ENCODE measurements around the gene IL4R. TPM values are rescaled to one million over a fixed set of nuclear protein-coding genes. Genes with fewer than 3 reads are reported as not detected.
A peak's percentile ranks its signal among the peaks of the same experiment; 100 is the strongest.

The IL4R gene
- total RNA-seq, result 30.1 to 47.7 TPM (median 41.0 TPM) in 3 replicates
- long read RNA-seq, transcript IL4R-202 (11 exons, 3,685 nt), result major isoform, 22 of 70 reads
- long read RNA-seq, transcript IL4R-203 (10 exons, 3,539 nt), result major isoform, 22 of 70 reads
- long read RNA-seq, partial matches to known transcripts, result 2 of 70 reads
- long read RNA-seq, other reads (novel, unspliced or antisense), result 24 of 70 reads

DNA sequence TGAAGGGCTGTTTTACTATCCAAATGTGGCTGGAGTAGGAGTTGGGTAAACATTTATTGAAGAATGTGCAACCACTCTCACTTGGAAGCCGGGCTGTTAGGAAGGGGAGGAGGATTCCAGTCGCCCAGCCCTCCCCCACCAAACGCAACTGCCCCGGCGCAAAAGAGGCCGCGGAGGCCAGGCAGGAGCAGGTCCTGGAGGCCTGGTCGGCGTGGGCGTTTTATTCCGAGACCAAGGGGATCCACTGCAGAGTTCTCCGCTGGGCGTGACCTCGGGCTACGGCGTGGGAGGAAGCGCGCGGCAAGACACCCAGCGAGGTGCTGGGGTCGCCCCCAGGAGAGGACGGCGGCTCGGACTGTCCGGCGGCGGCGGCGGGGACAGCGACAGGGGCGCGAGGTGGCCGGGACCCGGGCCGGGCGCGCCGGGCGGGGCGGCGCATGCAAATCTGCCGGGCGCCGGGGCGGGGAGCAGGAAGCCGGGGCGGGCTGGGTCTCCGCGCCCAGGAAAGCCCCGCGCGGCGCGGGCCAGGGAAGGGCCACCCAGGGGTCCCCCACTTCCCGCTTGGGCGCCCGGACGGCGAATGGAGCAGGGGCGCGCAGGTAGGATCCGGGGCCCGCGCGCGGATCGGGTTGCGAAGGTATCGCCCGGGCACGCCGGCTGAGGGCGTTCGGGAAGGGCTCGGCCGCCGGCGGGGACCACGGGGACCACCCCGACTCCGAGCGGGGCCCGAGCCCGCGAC, at the start of gene IL4R:
IL4R (plus strand) TSS at position 553 of the 739 bp plus-strand sequence. CDS start 26,230 bp downstream, outside the sequence.
- TF ChIP-seq, protein P1, sequence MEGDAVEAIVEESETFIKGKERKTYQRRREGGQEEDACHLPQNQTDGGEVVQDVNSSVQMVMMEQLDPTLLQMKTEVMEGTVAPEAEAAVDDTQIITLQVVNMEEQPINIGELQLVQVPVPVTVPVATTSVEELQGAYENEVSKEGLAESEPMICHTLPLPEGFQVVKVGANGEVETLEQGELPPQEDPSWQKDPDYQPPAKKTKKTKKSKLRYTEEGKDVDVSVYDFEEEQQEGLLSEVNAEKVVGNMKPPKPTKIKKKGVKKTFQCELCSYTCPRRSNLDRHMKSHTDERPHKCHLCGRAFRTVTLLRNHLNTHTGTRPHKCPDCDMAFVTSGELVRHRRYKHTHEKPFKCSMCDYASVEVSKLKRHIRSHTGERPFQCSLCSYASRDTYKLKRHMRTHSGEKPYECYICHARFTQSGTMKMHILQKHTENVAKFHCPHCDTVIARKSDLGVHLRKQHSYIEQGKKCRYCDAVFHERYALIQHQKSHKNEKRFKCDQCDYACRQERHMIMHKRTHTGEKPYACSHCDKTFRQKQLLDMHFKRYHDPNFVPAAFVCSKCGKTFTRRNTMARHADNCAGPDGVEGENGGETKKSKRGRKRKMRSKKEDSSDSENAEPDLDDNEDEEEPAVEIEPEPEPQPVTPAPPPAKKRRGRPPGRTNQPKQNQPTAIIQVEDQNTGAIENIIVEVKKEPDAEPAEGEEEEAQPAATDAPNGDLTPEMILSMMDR (IDR thresholded peaks at IDR 0.05), result peak; percentile 21
- peak within 1 kb of the TSS; percentile 91 for H3K27ac Mint-ChIP-seq (ENCODE audit: unreplicated experiment)
- H3K36me3 Mint-ChIP-seq (ENCODE audit: low read depth), result no peaks in the 10 kb centered on the region
- no peaks in the 10 kb centered on the region for H3K27me3 Mint-ChIP-seq (ENCODE audit: low read depth)
- peaks cover 3% of the 10 kb centered on the region for H3K9me3 Mint-ChIP-seq (ENCODE audit: low read depth)
- DNase-seq (ENCODE audit: low spot score), result peak; percentile 86
- peaks cover 49% of the 10 kb centered on the region for H3K4me1 Mint-ChIP-seq (ENCODE audit: low read depth)
- H3K4me3 Mint-ChIP-seq (ENCODE audit: unreplicated experiment), result peak within 1 kb of the TSS; percentile 87

DNA sequence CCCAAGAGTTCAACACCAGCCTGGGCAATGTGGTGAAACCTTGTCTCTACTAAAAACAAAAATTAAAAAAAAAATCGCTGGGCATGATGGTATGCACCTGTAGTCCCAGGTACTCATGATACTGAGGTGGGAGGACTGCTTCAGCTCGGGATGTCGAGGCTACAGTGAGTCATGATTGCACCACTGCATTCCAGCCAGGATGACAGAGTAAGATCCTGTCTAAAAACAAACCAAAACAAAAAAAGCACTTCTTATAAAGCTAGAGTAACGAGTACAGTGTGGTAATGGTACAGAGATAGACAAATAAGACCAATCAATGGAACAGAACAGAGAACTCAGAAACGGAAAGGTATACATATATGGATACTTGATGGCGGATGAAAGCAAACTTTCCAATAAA, 49.6 kb upstream of the IL4R start:
- DNase-seq (ENCODE audit: low spot score), result no peak
- Mint-ChIP-seq H3K9me3 (ENCODE audit: low read depth) (no peaks in the 10 kb centered on the region), H3K27me3 (ENCODE audit: low read depth) (no peaks in the 10 kb centered on the region), H3K4me3 (ENCODE audit: unreplicated experiment) (no peak overlapping the region), H3K36me3 (ENCODE audit: low read depth) (no peaks in the 10 kb centered on the region), H3K27ac (ENCODE audit: unreplicated experiment) (peak overlapping the region; percentile 60), H3K4me1 (ENCODE audit: low read depth) (peaks cover 11% of the 10 kb centered on the region)
- TF ChIP-seq, protein P1 (IDR thresholded peaks at IDR 0.05), result no peak

DNA sequence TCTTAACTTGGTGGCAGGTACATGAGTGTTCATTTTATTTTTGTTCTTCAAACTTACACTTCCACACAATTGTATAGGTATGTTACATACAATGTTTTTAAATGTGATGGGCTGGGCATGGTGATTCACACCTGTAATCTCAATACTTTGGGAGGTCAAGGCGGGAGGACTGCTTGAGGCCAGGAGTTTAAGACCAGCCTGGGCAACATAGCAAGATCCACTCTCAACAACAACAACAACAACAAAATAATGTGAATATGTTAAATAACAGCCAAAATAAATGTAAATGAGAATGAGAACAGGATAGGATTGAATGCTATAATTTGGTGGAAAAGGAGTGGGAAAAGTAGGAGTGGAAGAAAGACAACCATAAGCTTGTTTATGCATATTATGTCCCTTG, 47.8 kb upstream of the IL4R start:
- H3K36me3 Mint-ChIP-seq (ENCODE audit: low read depth), result no peaks in the 10 kb centered on the region
- no peak overlapping the region for H3K27ac Mint-ChIP-seq (ENCODE audit: unreplicated experiment)
- no peaks in the 10 kb centered on the region for H3K27me3 Mint-ChIP-seq (ENCODE audit: low read depth)
- DNase-seq (ENCODE audit: low spot score), result no peak
- peaks cover 11% of the 10 kb centered on the region for H3K4me1 Mint-ChIP-seq (ENCODE audit: low read depth)
- no peak overlapping the region for H3K4me3 Mint-ChIP-seq (ENCODE audit: unreplicated experiment)
- TF ChIP-seq, protein P1 (IDR thresholded peaks at IDR 0.05), result no peak
- H3K9me3 Mint-ChIP-seq (ENCODE audit: low read depth), result no peaks in the 10 kb centered on the region

DNA sequence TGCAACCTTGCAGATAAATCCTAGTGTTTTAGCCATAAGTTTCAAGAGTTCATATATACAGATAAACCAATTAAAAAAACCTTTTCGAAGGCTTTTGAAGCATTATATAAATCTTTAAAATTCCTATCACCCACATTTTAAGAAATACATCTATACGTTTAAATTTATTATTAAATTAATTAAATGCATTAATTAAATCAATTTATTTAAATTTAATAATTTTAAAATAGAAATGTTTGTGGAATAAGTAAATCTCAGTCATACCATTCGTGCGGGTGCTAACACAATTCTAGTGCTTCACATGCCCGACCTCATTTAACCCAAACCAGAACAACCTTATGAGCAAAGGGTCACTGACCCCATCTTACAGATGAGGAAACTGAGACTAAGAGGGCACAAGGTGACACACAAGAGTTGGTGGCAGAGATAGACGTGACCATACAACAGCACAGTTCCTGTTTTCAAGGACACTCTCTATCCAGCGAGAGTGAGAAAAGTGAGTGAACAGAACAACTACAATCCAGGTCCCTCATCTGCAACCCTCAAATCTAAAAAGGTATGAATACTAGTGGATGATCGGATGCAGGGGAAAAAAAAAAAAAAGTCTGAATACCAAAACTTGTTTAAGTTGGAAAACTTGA, 46.6 kb upstream of the IL4R start:
- Mint-ChIP-seq H3K36me3 (ENCODE audit: low read depth) (no peaks in the 10 kb centered on the region), H3K4me3 (ENCODE audit: unreplicated experiment) (peak overlapping the region; percentile 18)

More for the DNA sequence above, 46.6 kb upstream of the IL4R start:
- H3K4me1 Mint-ChIP-seq (ENCODE audit: low read depth), result peaks cover 11% of the 10 kb centered on the region
- H3K27ac Mint-ChIP-seq (ENCODE audit: unreplicated experiment), result no peak overlapping the region
- no peak for DNase-seq (ENCODE audit: low spot score)
- no peaks in the 10 kb centered on the region for H3K27me3 Mint-ChIP-seq (ENCODE audit: low read depth)
- H3K9me3 Mint-ChIP-seq (ENCODE audit: low read depth), result no peaks in the 10 kb centered on the region
- TF ChIP-seq, protein P1 (IDR thresholded peaks at IDR 0.05), result no peak

Data from chondrocyte (in vitro differentiated cells).